PC-9 (cell line): Measurements from ENCODE around the gene SETD3. TPM values are rescaled to one million over a fixed set of nuclear protein-coding genes. Genes with fewer than 3 reads are reported as not detected.
A peak's percentile ranks its signal among the peaks of the same experiment; 100 is the strongest.

ENCODE experiments used
- BruUV-seq: library from RNA; stranded (reverse); fragments of 400-500 nt; replicated peaks from 2 replicates; lab custom pipeline; 2021; lab: Mats Ljungman, UMichigan
- CTCF ChIA-PET: fragments of 300-600 bp; sonication (Branson Sonifier 250); formaldehyde crosslinking; loops from one replicate; lab custom pipeline; 2022; ENCODE audit warnings: antibody characterized with exemption; lab: Charles Lee
- POLR2A ChIA-PET: fragments of 300-600 bp; sonication (Branson Sonifier 250); formaldehyde crosslinking; loops from one replicate; lab custom pipeline; 2022; ENCODE audit warnings: antibody characterized with exemption; ENCODE audit not compliant: unreplicated experiment; lab: Charles Lee
- DNase-seq, 2 experiments: peaks; one replicate each; pipeline versions ENCODE4 v3.0.0 to v3.0.0-alpha.2; 2015 to 2022; ENCODE audit warnings: mixed read lengths in 1 of 2
- H2AFZ ChIP-seq: fragments of 200-600 bp; sonication (generic); 2 replicates; pipeline ENCODE4 v1.8.1; 2017; ENCODE audit warnings: antibody characterized with exemption
- H3F3A ChIP-seq: fragments of 200-600 bp; sonication (generic); 2 replicates; pipeline ENCODE4 v1.8.1; 2017; ENCODE audit warnings: antibody characterized with exemption, mild to moderate bottlenecking, low read depth; ENCODE audit not compliant: insufficient read depth
- H3K27ac ChIP-seq: fragments of 200-600 bp; sonication (generic); 2 replicates; pipeline ENCODE4 v1.6.1; 2016; ENCODE audit warnings: mixed run types
- H3K27me3 ChIP-seq: fragments of 200-600 bp; sonication (generic); 2 replicates; pipeline ENCODE4 v1.6.1; 2016; ENCODE audit warnings: low read depth, mixed run types; ENCODE audit not compliant: insufficient read depth
- H3K36me3 ChIP-seq: fragments of 200-600 bp; sonication (generic); 2 replicates; pipeline ENCODE4 v1.6.1; 2016; ENCODE audit warnings: low read depth, mixed run types
- H3K4me1 ChIP-seq: fragments of 200-600 bp; sonication (generic); replicated peaks from 2 replicates; pipeline ENCODE4 v1.6.1; 2016; ENCODE audit warnings: mixed run types; ENCODE audit not compliant: insufficient read depth
- H3K4me2 ChIP-seq: fragments of 200-600 bp; sonication (generic); 2 replicates; pipeline ENCODE4 v1.6.1; 2017; ENCODE audit warnings: mixed run types
- H3K4me3 ChIP-seq: fragments of 200-600 bp; sonication (generic); 2 replicates; pipeline ENCODE4 v1.6.1; 2016; ENCODE audit warnings: mixed run types
- H3K79me2 ChIP-seq: fragments of 200-600 bp; sonication (generic); 2 replicates; pipeline ENCODE4 v1.6.1; 2017; ENCODE audit warnings: low read depth, mixed run types
- H3K9me2 ChIP-seq: fragments of 200-600 bp; sonication (generic); 2 replicates; pipeline ENCODE4 v1.8.1; 2017; ENCODE audit warnings: mild to moderate bottlenecking; ENCODE audit not compliant: insufficient read depth
- H3K9me3 ChIP-seq: fragments of 200-600 bp; sonication (generic); 2 replicates; pipeline ENCODE4 v1.8.1; 2016; ENCODE audit warnings: low read depth; ENCODE audit not compliant: insufficient read depth
- H4K20me1 ChIP-seq: fragments of 200-600 bp; sonication (generic); 2 replicates; pipeline ENCODE4 v1.8.1; 2017; ENCODE audit not compliant: insufficient read depth
- CTCF ChIP-seq: fragments of 200-600 bp; sonication (generic); conservative IDR thresholded peaks from 2 replicates; pipeline ENCODE4 v1.6.1; 2017; ENCODE audit warnings: mixed run types, antibody characterized with exemption, mild to moderate bottlenecking, moderate library complexity
- EZH2 ChIP-seq: fragments of 200-600 bp; sonication (generic); IDR thresholded peaks from 2 replicates; pipeline ENCODE4 v1.8.0; 2017; ENCODE audit warnings: antibody characterized with exemption, low read depth
- intact Hi-C: fragments of 100-400 bp; cut with micrococcal nuclease; formaldehyde crosslinking; loops from one replicate; pipeline ENCODE4 v1.10.0; 2022; ENCODE audit not compliant: unreplicated experiment
- total RNA-seq: library from RNA; stranded (reverse); gene quantifications from 2 replicates; pipeline ENCODE4 v1.2.3, GENCODE V29; 2021

SETD3 gene
- total RNA-seq, 1 experiment from 2014 or later: 13.4 TPM

- no peaks in the 10 kb centered on the region for H3K9me3 ChIP-seq
- BruUV-seq: no TSS peak
- no peak for TF ChIP-seq CTCF
- TF ChIP-seq EZH2: no peak
- H3K4me2 ChIP-seq: no peak overlapping the region
- POLR2A ChIA-PET: no interaction called here
- H4K20me1 ChIP-seq: no peaks in the 10 kb centered on the region
- no peak overlapping the region for H3K4me3 ChIP-seq
- H3K27ac ChIP-seq: no peak overlapping the region
- no peak overlapping the region for H2AFZ ChIP-seq
- H3K27me3 ChIP-seq: no peaks in the 10 kb centered on the region
- H3F3A ChIP-seq: no peaks in the 10 kb centered on the region
- CTCF ChIA-PET: no interaction called here
- no peaks in the 10 kb centered on the region for H3K79me2 ChIP-seq
- no peaks in the 10 kb centered on the region for H3K9me2 ChIP-seq
- intact Hi-C loops: no loop called here
- DNase-seq: no peak
- no peaks in the 10 kb centered on the region for H3K4me1 ChIP-seq
- no peaks in the 10 kb centered on the region for H3K36me3 ChIP-seq
Observed at GRCh38 chr14:99391671-99392070, 89.0 kb downstream of the SETD3 start.

- POLR2A ChIA-PET: interaction anchor here (0.5 kb wide), 1 partner anchor 56 kb away, joined by 5 read pairs; no protein-coding TSS in a partner anchor
- Histone ChIP-seq H3K9me2 (no peaks in the 10 kb centered on the region), H3K79me2 (no peaks in the 10 kb centered on the region), H3K4me1 (no peaks in the 10 kb centered on the region), H3K36me3 (no peaks in the 10 kb centered on the region), H2AFZ (no peak overlapping the region), H3K4me3 (no peak overlapping the region), H4K20me1 (no peaks in the 10 kb centered on the region), H3K27me3 (no peaks in the 10 kb centered on the region), H3K9me3 (no peaks in the 10 kb centered on the region), H3K27ac (no peak overlapping the region), H3K4me2 (no peak overlapping the region), H3F3A (no peaks in the 10 kb centered on the region)
- intact Hi-C loops: loop anchor here (10.0 kb wide), 1 partner anchor 296 kb away; the partner anchor contains the start of gene CYP46A1
- peak in 1 of 2 experiments; percentile 17 for DNase-seq
- BruUV-seq: no TSS peak
- TF ChIP-seq EZH2: no peak
- TF ChIP-seq CTCF: no peak; the same call in 1 of the 2 replicates
- CTCF ChIA-PET: no interaction called here
Observed at GRCh38 chr14:99389174-99389826, 91.4 kb downstream of the SETD3 start.

DNA sequence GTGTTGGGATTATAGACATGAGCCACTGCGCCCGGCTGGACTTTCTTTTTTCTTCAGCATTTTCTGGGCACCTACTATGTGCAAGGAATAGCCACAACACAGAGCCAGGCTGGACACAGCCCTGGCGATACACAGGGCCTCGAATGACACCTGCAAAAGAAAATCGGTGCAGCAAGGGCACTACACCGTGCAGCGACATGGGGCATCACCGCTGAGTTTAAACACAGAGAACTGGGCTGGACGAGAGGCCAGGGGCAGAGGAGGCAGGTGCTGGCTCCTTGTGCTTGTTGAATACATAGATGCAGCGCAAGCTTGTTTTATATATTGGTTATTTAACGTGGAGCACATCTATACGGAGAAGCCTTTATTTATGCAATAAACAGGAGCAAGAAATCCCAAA, 92.4 kb downstream of the SETD3 start:
- H3K36me3 ChIP-seq: no peaks in the 10 kb centered on the region
- H3K9me3 ChIP-seq: no peaks in the 10 kb centered on the region
- H3K4me1 ChIP-seq: peaks cover 6% of the 10 kb centered on the region
- H3F3A ChIP-seq: no peaks in the 10 kb centered on the region; the same call in 1 of the 2 replicates
- H2AFZ ChIP-seq: no peak overlapping the region
- H3K27ac ChIP-seq: no peak overlapping the region
- no peak overlapping the region for H3K4me3 ChIP-seq
- no peaks in the 10 kb centered on the region for H3K79me2 ChIP-seq
- DNase-seq: no peak
- no TSS peak for BruUV-seq
- no peaks in the 10 kb centered on the region for H4K20me1 ChIP-seq
- H3K4me2 ChIP-seq: no peak overlapping the region
- ChIA-PET POLR2A (no interaction called here), CTCF (no interaction called here)
- H3K9me2 ChIP-seq: no peaks in the 10 kb centered on the region
- no peak for TF ChIP-seq CTCF
- no peak for TF ChIP-seq EZH2
- intact Hi-C loops: loop anchor here (10.0 kb wide), 1 partner anchor 297 kb away; the partner anchor contains the start of gene CYP46A1
- H3K27me3 ChIP-seq: no peaks in the 10 kb centered on the region
